GM12872 (cell line): ENCODE data around the gene DDIAS.

Source experiments
- CTCF ChIP-seq: IDR thresholded peaks from 3 replicates; pipeline ENCODE4 v1.5.1; 2011; ENCODE audit warnings: low read depth, mild to moderate bottlenecking, low read length, moderate library complexity; ENCODE audit not compliant: insufficient read depth

The DDIAS gene

GRCh38 chr11:82901165-82901921, at the start of gene DDIAS:
Gene DDIAS, plus strand, starts transcription at chr11:82901736. Its CDS starts 13,003 bp downstream, at chr11:82914739.
- no peak for TF ChIP-seq CTCF

- TF ChIP-seq CTCF, result no peak
Observed at GRCh38 chr11:82854242-82854641, 47.3 kb upstream of the DDIAS start.

GRCh38 chr11:82855616-82856015, 45.9 kb upstream of the DDIAS start:
- no peak for TF ChIP-seq CTCF

- TF ChIP-seq CTCF, result no peak
Observed at GRCh38 chr11:82857145-82857544, 44.4 kb upstream of the DDIAS start.

GRCh38 chr11:82858133-82858532, 43.4 kb upstream of the DDIAS start:
- no peak for TF ChIP-seq CTCF

GRCh38 chr11:82858556-82859091, 42.9 kb upstream of the DDIAS start:
- no peak for TF ChIP-seq CTCF

- TF ChIP-seq CTCF, result no peak
Observed at GRCh38 chr11:82859750-82860149, 41.8 kb upstream of the DDIAS start.
